HG03064 (cell line): ENCODE results near the gene ATP1A2.

Experiments
- ATAC-seq: cut with Tn5 transposase; IDR thresholded peaks from one replicate; pipeline ENCODE4 v1.9.1; 2021; ENCODE audit warnings: low read depth; ENCODE audit not compliant: unreplicated experiment

ATP1A2 gene

DNA sequence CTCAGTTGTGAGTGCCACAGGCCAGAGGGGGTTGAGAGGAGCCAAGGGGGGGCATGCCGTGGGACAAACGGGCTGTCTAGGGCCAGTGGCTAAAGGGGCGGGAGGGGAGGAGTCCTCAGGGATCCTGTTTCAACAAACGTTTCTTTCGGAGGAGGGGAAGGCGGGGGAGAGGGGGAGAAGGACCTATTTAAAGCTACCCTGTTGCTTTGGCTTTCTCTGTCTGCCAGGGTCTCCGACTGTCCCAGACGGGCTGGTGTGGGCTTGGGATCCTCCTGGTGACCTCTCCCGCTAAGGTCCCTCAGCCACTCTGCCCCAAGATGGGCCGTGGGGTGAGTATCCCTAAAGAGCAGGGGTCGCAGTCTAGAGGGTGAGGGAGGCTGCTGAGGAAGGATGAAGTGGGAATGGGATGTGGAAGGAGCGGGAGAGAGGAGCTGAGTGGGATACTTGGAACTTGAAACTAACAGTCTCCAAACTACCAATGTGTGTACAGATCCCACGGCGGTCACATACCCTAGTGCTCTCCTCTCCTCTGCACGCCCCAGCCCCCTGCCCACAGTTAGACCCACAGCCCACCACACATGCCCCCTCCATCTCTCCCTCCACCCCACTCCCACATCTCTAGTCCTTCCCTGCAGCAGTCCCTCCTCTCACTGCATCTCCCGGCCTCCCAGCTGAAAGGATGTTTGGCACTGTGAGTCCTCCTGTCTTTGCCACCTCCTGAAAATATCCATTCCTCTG is at the start of gene ATP1A2:
ATP1A2 (plus strand) TSS at position 215 of the 738 bp plus-strand sequence; CDS start at position 318, 103 bp downstream.
- no peak for ATAC-seq

DNA sequence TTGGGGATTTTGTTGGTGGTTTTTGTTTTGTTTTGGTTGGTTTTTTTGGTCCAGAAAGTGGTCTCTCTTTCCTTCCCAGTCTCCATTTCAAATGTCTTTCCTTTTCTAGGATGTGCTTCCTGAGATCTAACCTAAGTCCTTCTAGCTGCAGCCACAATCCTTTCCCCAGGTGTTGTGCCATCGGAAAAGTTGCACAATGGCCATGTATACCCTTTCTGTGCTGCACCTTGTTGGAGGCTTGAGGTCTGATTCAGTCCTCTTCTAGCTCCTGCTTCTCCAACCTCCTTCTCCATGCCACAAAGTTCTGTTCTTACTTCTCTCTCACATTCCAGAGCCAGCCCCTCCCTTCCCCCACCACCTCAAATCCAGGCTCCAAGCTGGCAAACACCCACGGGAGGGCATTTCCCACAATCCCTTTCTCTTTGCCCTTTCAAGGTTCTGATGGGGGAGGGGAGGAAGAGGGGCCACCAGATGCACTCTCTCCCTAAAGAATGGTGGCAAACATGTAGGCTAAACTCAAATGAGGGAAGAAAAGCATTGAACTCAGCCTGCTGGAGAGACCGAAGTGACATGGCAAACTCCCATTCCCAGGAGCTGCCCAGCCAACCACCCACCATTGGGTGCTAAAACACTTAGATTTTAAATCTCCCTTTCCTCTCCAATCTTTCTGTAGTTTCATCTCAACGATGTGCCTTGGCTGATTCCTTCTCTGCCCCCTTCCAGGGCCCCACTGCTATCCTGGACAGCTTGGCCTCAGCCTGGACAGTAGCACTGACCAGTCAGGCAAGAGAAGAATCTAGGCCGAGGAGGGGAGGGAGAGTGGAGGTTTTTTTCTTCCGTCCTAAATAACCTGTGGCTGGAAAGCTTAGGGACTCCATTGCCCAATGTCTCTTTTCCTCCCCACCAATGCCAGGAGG is 48.5 kb upstream of the ATP1A2 start:
- ATAC-seq, result no peak

- no peak for ATAC-seq
These were observed 47.3 kb upstream of the ATP1A2 start for GRCh38 chr1:160068225-160068624.

- no peak for ATAC-seq
These were observed 45.9 kb upstream of the ATP1A2 start, which contains the start of gene KCNJ10 for GRCh38 chr1:160069460-160070231. KCNJ10 (minus strand) TSS chr1:160070160; CDS start chr1:160042532, 27,628 bp downstream.

- ATAC-seq, result no peak
These were observed 45.1 kb upstream of the ATP1A2 start for GRCh38 chr1:160070243-160071163.

GRCh38 chr1:160071289-160071688 is 44.3 kb upstream of the ATP1A2 start:
- ATAC-seq, result no peak

GRCh38 chr1:160074865-160075264 is 40.7 kb upstream of the ATP1A2 start:
- ATAC-seq, result no peak

DNA sequence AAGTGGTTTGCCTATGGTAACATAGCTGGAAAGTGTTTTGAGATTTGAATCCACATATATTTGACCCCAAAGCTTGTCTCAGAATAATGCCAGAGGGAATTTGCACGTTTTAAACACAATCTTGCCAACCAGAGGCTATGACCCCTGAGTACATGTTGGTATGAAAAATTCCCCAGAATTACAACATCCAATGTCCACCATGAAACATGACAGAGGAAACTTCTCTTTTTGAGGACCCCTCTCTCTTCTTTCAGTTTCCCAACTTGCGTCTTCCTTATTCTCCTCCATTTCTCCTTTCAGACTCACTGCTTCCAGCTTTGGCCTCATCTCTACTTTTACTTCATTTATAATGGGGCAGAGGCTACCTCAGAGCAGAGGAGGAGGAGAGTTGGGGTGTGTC is 39.7 kb upstream of the ATP1A2 start:
- no peak for ATAC-seq

DNA sequence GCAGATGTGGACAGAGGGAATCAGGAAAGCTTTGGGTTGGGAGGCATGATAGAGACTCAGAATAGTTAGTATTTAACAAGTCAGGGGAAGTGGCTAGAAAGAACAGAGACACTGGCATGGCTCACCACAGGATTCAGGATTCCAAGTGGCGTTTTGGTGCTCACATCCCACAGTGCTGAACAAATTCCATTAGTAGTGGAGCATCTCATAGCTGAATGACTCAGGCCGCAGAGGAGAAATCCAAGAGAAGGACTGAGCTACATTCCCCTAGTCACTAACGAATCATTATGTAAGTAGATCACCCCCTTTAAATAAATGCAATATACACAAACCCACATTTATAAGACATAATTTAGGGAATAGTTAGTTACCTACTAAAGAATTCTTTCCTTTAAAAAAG is 39.3 kb upstream of the ATP1A2 start:
- ATAC-seq, result no peak

GRCh38 chr1:160077486-160077885 is 38.1 kb upstream of the ATP1A2 start:
- no peak for ATAC-seq

- no peak for ATAC-seq
These were observed 36.9 kb upstream of the ATP1A2 start for GRCh38 chr1:160078512-160079195.

GRCh38 chr1:160079448-160079847 is 36.1 kb upstream of the ATP1A2 start:
- ATAC-seq, result no peak

DNA sequence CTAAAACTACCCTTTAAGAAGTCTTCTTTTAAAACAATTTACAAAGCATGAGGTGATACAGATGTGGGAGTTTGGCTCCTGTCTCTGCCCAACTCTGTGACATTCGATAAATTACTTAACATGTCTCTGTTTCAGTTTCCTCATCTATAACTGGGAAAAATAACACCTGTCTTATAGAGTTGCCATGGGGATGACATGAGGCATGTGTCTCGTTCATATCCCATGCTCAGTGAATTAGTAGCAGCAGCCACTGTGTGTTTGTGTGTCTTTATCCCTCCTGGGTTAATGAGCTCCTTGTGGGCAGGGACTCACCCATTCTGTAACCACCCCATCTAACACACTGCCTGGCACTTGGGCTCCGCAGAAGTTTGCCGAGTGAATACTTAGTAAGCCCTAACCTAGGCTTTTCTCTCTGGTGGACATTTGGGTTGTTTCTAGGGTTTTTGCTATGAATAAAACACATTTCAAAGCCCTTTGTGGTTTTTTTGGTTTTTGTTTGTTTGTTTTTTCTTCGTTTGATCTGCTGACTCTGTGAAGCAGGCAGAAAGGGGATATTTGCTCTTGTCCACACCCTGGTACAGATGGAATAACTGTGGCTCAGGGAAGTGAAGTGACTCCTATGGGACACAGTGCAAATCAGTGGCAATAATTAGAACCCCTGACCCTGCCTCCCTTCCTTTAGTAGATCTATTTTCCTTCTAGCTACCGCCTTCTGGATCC is 35.0 kb upstream of the ATP1A2 start:
- no peak for ATAC-seq

DNA sequence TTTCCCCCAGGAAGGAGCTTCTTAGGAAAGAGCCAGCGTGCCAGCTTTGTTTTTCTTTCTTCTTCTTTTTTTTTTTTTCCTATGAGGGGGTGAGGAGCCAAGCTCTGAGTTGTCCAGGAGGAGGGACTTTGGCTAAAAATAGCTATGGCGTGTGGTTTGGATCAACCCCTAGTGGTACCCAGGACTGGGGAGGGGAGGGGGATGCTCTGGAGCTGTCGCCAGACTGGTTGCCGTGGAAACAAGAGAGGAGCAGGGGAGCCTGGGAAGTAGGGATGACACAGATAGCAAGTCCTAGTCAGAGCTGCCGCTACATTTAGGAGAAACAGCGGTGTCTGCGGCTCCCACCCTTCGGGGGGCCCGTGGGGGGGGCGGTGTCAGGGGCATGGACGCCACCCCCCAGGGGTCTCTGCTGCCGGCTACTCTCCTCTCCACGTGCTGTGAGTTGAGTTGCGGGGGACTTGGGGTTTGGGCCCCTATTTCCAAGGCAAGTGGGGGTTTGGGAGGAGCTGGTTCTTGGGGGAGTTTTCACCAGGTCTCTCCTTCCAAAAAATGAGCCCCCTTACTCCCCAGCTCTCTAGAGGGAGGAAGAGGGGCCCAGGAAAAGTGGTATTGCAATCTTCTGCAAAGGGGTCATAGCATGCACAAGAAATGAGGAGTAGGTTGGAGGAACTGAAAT is 34.2 kb upstream of the ATP1A2 start, which contains the start of gene KCNJ9:
KCNJ9 (plus strand) TSS at position 278 of the 676 bp plus-strand sequence. CDS start 2,493 bp downstream, outside the sequence.
- no peak for ATAC-seq

DNA sequence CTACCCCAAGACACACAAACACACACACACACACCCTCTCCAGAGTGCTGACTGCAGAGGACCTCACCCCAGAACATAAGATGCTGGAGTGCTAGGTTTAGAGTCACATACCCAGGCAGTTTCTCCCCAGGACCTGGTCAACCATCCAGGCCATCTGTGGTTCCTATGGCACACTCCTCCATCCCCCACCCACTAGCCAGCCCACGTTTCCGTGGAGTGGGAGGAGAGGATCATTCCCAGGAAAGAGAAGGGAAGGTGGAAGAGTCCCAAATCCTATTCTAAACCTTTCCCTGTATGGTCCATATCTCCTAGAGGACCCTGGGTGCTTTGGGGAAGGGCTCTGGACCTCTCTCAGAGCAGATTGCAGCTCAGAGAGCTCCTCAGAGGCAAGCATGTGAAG is 33.1 kb upstream of the ATP1A2 start:
- no peak for ATAC-seq

- no peak for ATAC-seq
These were observed 32.6 kb upstream of the ATP1A2 start for GRCh38 chr1:160082926-160083325.

DNA sequence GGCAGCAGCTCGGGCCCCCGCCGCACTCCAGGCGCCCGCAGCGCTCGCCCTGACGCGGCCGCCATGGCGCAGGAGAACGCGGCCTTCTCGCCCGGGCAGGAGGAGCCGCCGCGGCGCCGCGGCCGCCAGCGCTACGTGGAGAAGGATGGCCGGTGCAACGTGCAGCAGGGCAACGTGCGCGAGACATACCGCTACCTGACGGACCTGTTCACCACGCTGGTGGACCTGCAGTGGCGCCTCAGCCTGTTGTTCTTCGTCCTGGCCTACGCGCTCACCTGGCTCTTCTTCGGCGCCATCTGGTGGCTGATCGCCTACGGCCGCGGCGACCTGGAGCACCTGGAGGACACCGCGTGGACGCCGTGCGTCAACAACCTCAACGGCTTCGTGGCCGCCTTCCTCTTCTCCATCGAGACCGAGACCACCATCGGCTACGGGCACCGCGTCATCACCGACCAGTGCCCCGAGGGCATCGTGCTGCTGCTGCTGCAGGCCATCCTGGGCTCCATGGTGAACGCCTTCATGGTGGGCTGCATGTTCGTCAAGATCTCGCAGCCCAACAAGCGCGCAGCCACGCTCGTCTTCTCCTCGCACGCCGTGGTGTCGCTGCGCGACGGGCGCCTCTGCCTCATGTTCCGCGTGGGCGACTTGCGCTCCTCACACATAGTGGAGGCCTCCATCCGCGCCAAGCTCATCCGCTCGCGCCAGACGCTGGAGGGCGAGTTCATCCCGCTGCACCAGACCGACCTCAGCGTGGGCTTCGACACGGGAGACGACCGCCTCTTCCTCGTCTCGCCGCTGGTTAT is 31.4 kb upstream of the ATP1A2 start:
- peak; percentile 69 for ATAC-seq
